Left lung (tissue), 10 donors: ENCODE measurements around the gene ASCL5. TPM values are rescaled to one million over a fixed set of nuclear protein-coding genes. Genes with fewer than 3 reads are reported as not detected.

Source experiments
- ATAC-seq: fragments of 200-7000 bp; cut with Tn5 transposase; one replicate; pipeline ENCODE4 v1.9.1; 2020; ENCODE audit warnings: moderate library complexity
- DNase-seq, 4 donors: peaks; one replicate each; pipeline ENCODE4 v3.0.0-alpha.2; 2013 to 2020
- H3K27ac ChIP-seq, 2 donors: fragments of 200-600 bp; sonication (generic) in 1 of 2; one replicate each; pipeline versions ENCODE4 v1.5.0 to v1.8.0; 2020 to 2021
- H3K27me3 ChIP-seq, 2 donors: fragments of 200-600 bp; sonication (generic) in 1 of 2; one replicate each; pipeline versions ENCODE4 v1.5.0 to v1.8.0; 2020 to 2021
- H3K36me3 ChIP-seq, 2 donors: fragments of 200-600 bp; sonication (generic) in 1 of 2; one replicate each; pipeline versions ENCODE4 v1.5.0 to v1.8.0; 2020 to 2021
- H3K4me1 ChIP-seq, 2 donors: fragments of 200-600 bp; one replicate each; pipeline ENCODE4 v1.8.0; 2021
- H3K4me3 ChIP-seq, 2 donors: fragments of 200-600 bp; sonication (generic) in 1 of 2; one replicate each; pipeline versions ENCODE4 v1.5.0 to v1.8.0; 2020 to 2021; ENCODE audit warnings: mild to moderate bottlenecking in 1 of 2
- H3K9me3 ChIP-seq, 2 donors: fragments of 200-600 bp; sonication (generic) in 1 of 2; one replicate each; pipeline versions ENCODE4 v1.5.0 to v1.8.0; 2020 to 2021
- CTCF ChIP-seq, 2 donors: fragments of 200-600 bp; sonication (generic) in 1 of 2; IDR thresholded peaks; one replicate each; pipeline versions ENCODE4 v1.5.0 to v1.8.0; 2021; ENCODE audit warnings: antibody characterized with exemption in 2 of 2
- intact Hi-C, 2 donors: fragments of 100-400 bp; cut with DNase I; formaldehyde crosslinking; loops; one replicate each; pipeline versions ENCODE4 v1.11.2 to v1.14.2; 2022
- polyA plus RNA-seq, 6 donors: library from polyadenylated mRNA; unstranded; fragments of 120-200 nt; gene quantifications; one replicate each; pipeline ENCODE4 v1.2.1, GENCODE V29; 2013; ENCODE audit not compliant: insufficient read length in 6 of 6
- total RNA-seq, 2 donors: library from RNA; stranded (reverse); fragmentation: NEBNext Ultra II Directional; extraction: Animal tissue kit (Norgen Biotek cat#: 25700); gene quantifications; one replicate each; pipeline ENCODE4 v1.2.1, GENCODE V29; 2021
- donor health status: DM: no; HTN: yes; CAD: no.
- donor health status: DM: no; HTN: no; CAD: no.

Gene ASCL5
- total and polyA plus RNA-seq, 8 donors: 0.21 to 1.0 (median 0.58) TPM

DNA sequence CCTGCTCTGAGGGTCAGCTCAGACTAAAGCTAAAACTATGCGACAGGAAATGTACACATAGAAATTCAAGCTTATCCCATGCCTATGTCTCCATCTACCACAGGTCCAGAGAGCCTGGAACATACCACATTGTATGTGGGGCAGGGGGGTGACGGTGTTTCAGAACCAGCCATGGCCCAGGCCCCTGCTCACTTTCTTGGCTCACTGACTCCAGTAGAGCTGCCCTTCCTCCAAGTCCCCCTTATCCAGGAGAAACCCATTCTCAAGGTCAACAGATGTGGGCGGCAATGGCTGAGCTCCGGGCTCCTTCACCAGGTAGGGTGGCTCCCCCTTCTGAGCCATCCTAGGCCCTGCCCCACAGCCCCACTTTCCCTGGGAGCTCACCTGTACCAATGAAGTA lies 35.7 kb downstream of the ASCL5 start:
- intact Hi-C loops: no loop called here
- no peaks in the 10 kb centered on the region for H3K9me3 ChIP-seq
- TF ChIP-seq CTCF (IDR thresholded peaks at IDR 0.05): no peak
- ATAC-seq: no peak
- no peak overlapping the region for H3K4me3 ChIP-seq
- no peaks in the 10 kb centered on the region for H3K36me3 ChIP-seq
- H3K4me1 ChIP-seq: no peaks in the 10 kb centered on the region
- H3K27ac ChIP-seq: no peak overlapping the region
- no peaks in the 10 kb centered on the region for H3K27me3 ChIP-seq
- DNase-seq: no peak

- DNase-seq: no peak
- H3K4me1 ChIP-seq: no peaks in the 10 kb centered on the region
- TF ChIP-seq CTCF (IDR thresholded peaks at IDR 0.05): no peak
- H3K27me3 ChIP-seq: no peaks in the 10 kb centered on the region
- no peaks in the 10 kb centered on the region for H3K36me3 ChIP-seq
- H3K9me3 ChIP-seq: no peaks in the 10 kb centered on the region
- no peak overlapping the region for H3K4me3 ChIP-seq
- no peak overlapping the region for H3K27ac ChIP-seq
- intact Hi-C loops: no loop called here
- no peak for ATAC-seq
Measured at GRCh38 chr1:201090541-201090940, 36.4 kb downstream of the ASCL5 start.

DNA sequence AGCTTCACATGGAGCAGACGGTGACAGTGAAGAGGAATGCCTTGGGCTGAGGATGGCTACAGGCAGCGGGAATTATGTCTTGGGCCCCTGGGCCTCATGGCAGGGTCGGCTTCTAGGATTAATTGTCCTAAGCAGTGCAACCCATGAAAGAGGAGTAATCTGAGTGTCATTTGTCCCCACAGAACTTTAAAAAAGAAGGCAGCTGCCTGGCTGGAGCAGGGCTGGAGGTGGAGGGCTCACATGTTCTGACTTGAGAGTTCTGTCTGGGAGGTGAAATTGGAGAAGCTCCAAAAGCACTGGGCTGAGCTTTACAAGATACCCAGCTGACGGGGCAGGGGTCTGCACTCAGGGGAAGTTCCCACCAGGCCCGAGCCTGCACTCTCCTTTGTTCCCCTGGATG lies 37.4 kb downstream of the ASCL5 start:
- no peak for ATAC-seq

DNA sequence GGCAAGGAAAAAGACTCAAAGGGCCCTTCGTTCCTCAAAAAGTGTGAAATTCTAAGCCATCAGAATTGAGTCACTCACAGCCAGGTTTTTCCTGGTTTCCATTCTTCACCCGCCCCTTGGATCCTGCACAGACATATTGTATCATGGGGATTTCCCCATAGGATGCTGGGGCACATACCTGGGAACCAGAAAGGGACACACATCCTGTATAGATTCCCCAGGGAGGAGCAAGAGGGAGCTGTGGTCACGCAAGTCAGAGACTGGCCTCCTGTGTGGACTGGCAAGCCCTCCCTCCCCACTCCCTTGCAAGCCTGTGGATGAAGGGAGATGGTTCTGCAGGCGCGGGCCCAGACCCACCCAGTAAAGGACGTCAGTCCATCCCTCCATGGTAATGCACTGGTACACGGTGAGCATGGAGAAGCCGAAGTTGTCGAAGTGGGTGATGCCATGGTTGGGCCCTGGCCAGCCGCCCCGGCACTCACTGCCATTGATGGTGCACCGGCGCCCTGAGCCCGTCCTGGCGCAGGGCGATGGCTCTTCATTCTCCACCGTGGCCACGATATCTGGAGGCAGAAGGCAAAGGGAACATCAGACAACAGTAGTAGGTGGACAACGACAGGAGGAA lies 38.0 kb downstream of the ASCL5 start:
- no peak overlapping the region for H3K27ac ChIP-seq
- no peak overlapping the region for H3K4me3 ChIP-seq
- no peaks in the 10 kb centered on the region for H3K27me3 ChIP-seq
- ATAC-seq: no peak
- no peak for DNase-seq
- no peaks in the 10 kb centered on the region for H3K4me1 ChIP-seq
- intact Hi-C loops: no loop called here
- H3K36me3 ChIP-seq: no peaks in the 10 kb centered on the region
- no peak for TF ChIP-seq CTCF (IDR thresholded peaks at IDR 0.05)
- no peaks in the 10 kb centered on the region for H3K9me3 ChIP-seq

More for the DNA sequence above, 37.4 kb downstream of the ASCL5 start:
- no peaks in the 10 kb centered on the region for H3K9me3 ChIP-seq
- no peak overlapping the region for H3K4me3 ChIP-seq
- H3K27ac ChIP-seq: no peak overlapping the region
- no peaks in the 10 kb centered on the region for H3K36me3 ChIP-seq
- no peak for DNase-seq
- H3K4me1 ChIP-seq: no peaks in the 10 kb centered on the region
- no peak for TF ChIP-seq CTCF (IDR thresholded peaks at IDR 0.05)
- no peaks in the 10 kb centered on the region for H3K27me3 ChIP-seq
- intact Hi-C loops: no loop called here

DNA sequence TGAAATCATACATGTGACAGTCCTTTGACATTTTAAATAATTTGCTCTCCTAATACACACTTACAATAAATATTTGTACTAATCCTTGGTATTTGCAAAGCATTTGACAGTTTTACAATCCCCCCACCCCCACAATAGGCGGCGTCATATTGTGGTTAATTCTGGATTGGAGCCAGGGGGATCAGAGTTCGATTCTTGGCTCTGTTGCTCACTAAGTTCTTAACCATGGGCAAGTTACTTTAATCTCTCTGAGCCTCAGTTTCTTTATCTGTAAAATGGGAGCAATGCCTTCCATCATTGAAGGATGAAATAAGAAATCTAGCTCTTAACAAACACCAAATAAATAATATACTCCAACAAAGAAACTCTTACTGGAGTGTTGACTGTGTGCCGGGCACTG lies 38.6 kb downstream of the ASCL5 start:
- no peak for DNase-seq
- Histone ChIP-seq H3K36me3 (no peaks in the 10 kb centered on the region), H3K4me3 (no peak overlapping the region), H3K4me1 (no peaks in the 10 kb centered on the region), H3K9me3 (no peaks in the 10 kb centered on the region), H3K27me3 (no peaks in the 10 kb centered on the region), H3K27ac (no peak overlapping the region)
- intact Hi-C loops: no loop called here
- no peak for ATAC-seq
- no peak for TF ChIP-seq CTCF (IDR thresholded peaks at IDR 0.05)
